ENCODE data around the gene LORICRIN. TPM values are rescaled to one million over a fixed set of nuclear protein-coding genes. Genes with fewer than 3 reads are reported as not detected.

LORICRIN gene
- total and polyA plus RNA-seq, 7 donors = 0.06 TPM; not detected in 6

- H3K36me3 ChIP-seq = no peaks in the 10 kb centered on the region
- intact Hi-C loops (cut with DNase I) = no loop called here
- no peaks in the 10 kb centered on the region for H3K9me3 ChIP-seq
- no peaks in the 10 kb centered on the region for H3K27me3 ChIP-seq
- no peak overlapping the region for H3K27ac ChIP-seq
- no peak for DNase-seq
- TF ChIP-seq CTCF (IDR thresholded peaks at IDR 0.05) = no peak
- no peak for TF ChIP-seq POLR2A (IDR thresholded peaks at IDR 0.05)
- no peak for TF ChIP-seq POLR2AphosphoS5 (IDR thresholded peaks at IDR 0.05)
- no peak for TF ChIP-seq EP300 (IDR thresholded peaks at IDR 0.05)
- H3K4me3 ChIP-seq = no peak overlapping the region
- 68 to 72% methylated on average over 7 of the region's 7 CpGs for WGBS, 2 donors
- no peaks in the 10 kb centered on the region for H3K4me1 ChIP-seq
These were observed 51.0 kb downstream of the LORICRIN start for GRCh38 chr1:153310526-153310925.

Other genes with a start within 250 kb of the LORICRIN start
- not detected for gene SPRR1B, start 228.5 kb upstream of the LORICRIN start, total RNA-seq
- 1 to 10 TPM in 1 of 3 donors, under 1 TPM in 1, not detected in 1; 0.19 to 3.0 TPM for gene SPRR1B, start 228.5 kb upstream of the LORICRIN start, polyA plus RNA-seq
- not detected for gene SPRR2D, start 218.6 kb upstream of the LORICRIN start, total RNA-seq
- under 1 TPM in 1 of 3 donors, not detected in 2; 0.29 TPM for gene SPRR2D, start 218.6 kb upstream of the LORICRIN start, polyA plus RNA-seq
- gene SPRR2A, start 202.2 kb upstream of the LORICRIN start, total RNA-seq = not detected
- 1 to 10 TPM in 1 of 3 donors, under 1 TPM in 1, not detected in 1; 0.42 to 2.4 TPM for gene SPRR2A, start 202.2 kb upstream of the LORICRIN start, polyA plus RNA-seq
- gene SPRR2B, start 188.1 kb upstream of the LORICRIN start, total RNA-seq = not detected
- not detected for gene SPRR2B, start 188.1 kb upstream of the LORICRIN start, polyA plus RNA-seq
- not detected for gene SPRR2E, start 165.2 kb upstream of the LORICRIN start, total RNA-seq
- gene SPRR2E, start 165.2 kb upstream of the LORICRIN start, polyA plus RNA-seq = 1 to 10 TPM in 1 of 3 donors, under 1 TPM in 1, not detected in 1; 0.16 to 1.8 TPM
- gene SPRR2F, start 146.2 kb upstream of the LORICRIN start, total RNA-seq = not detected
- gene SPRR2F, start 146.2 kb upstream of the LORICRIN start, polyA plus RNA-seq = not detected
- not detected for gene SPRR2G, start 108.8 kb upstream of the LORICRIN start, total RNA-seq
- gene SPRR2G, start 108.8 kb upstream of the LORICRIN start, polyA plus RNA-seq = not detected
- gene LELP1, start 56.3 kb upstream of the LORICRIN start, total RNA-seq = not detected
- not detected for gene LELP1, start 56.3 kb upstream of the LORICRIN start, polyA plus RNA-seq
- gene PRR9, start 42.1 kb upstream of the LORICRIN start, total RNA-seq = not detected
- gene PRR9, start 42.1 kb upstream of the LORICRIN start, polyA plus RNA-seq = not detected
- gene PGLYRP3, start 53.3 kb downstream of the LORICRIN start, total RNA-seq = not detected
- under 1 TPM in 1 of 3 donors, not detected in 2; 0.16 TPM for gene PGLYRP3, start 53.3 kb downstream of the LORICRIN start, polyA plus RNA-seq
- not detected for gene PGLYRP4, start 89.2 kb downstream of the LORICRIN start, total RNA-seq
- 1 to 10 TPM in 1 of 3 donors, not detected in 2; 1.1 TPM for gene PGLYRP4, start 89.2 kb downstream of the LORICRIN start, polyA plus RNA-seq
- gene S100A9, start 98.2 kb downstream of the LORICRIN start, total RNA-seq = 100 to 1,000 TPM in 3 of 4 donors, 10 to 100 TPM in 1; 73.4 to 943 (median 280) TPM
- gene S100A9, start 98.2 kb downstream of the LORICRIN start, polyA plus RNA-seq = 100 to 1,000 TPM; 221 to 449 (median 351) TPM
- not detected for gene S100A12, start 115.9 kb downstream of the LORICRIN start, total RNA-seq
- 10 to 100 TPM in 2 of 3 donors, 1 to 10 TPM in 1; 2.9 to 23.4 (median 20.8) TPM for gene S100A12, start 115.9 kb downstream of the LORICRIN start, polyA plus RNA-seq
- gene S100A8, start 131.4 kb downstream of the LORICRIN start, total RNA-seq = 100 to 1,000 TPM in 1 of 4 donors, 10 to 100 TPM in 2, not detected in 1; 14.2 to 103 (median 32.1) TPM
- gene S100A8, start 131.4 kb downstream of the LORICRIN start, polyA plus RNA-seq = 100 to 1,000 TPM in 1 of 3 donors, 10 to 100 TPM in 2; 68.8 to 109 (median 95.7) TPM
- not detected for gene S100A7A, start 156.8 kb downstream of the LORICRIN start, total RNA-seq
- not detected for gene S100A7A, start 156.8 kb downstream of the LORICRIN start, polyA plus RNA-seq
- not detected for gene S100A7, start 201.0 kb downstream of the LORICRIN start, total RNA-seq
- not detected for gene S100A7, start 201.0 kb downstream of the LORICRIN start, polyA plus RNA-seq